ENCODE measurements around the gene AKR1D1.
"Not testable (repeated sequence)": the region's sequence is repeated elsewhere in the genome, so short reads cannot be mapped to it uniquely, and the experiment has no call there.

The AKR1D1 gene

DNA sequence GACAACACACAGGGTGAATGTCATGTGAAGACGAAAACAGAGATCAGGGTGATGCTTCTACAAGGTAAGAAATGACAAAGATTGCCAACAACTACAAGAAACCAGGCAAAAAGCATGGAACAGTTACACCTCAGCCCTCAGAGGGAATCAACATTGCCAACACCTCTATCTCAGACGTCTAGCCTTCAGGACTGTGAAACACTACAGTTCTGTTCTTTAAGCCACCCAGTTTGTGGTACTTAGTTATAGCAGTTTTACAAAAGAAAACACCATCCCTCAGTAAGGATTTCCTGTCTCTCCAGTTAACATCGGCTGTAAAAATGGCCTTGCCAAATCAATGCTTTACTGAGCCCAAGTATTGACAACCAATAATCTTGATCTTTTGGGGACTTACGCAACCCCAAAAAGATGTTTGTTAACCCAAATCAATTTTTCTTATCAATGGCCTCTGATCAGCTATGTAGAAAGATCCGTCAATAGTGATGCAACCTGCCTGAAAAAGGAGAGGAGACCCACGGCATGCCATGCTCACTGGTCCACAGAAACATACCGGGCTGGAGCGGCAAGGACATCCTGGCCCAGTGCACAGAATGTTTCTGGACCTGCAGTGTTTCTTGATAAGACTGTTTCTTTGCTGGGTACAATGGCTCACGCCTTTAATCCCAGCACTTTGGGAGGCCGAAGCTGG is 44.0 kb downstream of the AKR1D1 start:
- no peak for DNase-seq (ENCODE audit: low read depth, low spot score)

DNA sequence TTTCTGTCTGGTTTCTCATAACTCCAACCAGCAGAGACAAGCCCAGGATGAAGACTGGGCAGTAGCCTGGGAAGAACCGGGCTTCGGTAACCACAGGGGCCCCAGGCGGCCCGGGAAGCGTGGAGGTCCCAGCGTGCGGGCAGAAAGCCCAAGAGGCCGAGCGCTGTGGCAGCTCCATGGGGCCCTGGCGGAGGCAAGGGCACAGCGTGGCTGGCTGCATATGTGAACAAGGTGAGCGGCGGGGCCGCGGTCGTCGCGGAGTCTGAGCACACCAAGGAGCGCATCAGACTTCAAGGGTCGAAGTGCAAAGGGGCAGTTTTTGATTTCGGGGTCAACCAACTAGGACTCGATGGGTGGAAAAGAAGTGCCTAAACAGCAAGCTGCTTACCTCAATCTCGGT is 45.9 kb downstream of the AKR1D1 start:
- DNase-seq (ENCODE audit: low read depth, low spot score), result no peak

DNA sequence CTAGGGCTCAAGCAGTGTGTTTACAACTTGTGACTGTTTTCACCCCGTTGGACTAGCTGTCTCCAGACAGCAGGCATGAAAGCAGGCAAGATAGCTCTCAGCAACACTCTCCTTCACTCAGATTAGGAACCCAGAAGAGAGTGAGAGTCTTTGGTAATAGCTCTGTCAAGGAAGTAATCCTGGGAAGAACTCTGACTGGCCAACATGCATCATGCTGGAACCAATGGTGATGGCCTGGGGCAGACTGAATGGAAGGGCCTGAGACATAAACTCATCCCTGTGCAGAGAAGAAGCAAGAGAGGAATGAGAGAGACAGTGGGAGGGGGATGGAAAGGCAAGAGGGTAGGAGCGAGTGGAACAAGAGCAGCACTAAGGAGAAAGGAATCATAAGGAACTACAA is 48.9 kb downstream of the AKR1D1 start:
- DNase-seq (ENCODE audit: low read depth, low spot score), result no peak

DNA sequence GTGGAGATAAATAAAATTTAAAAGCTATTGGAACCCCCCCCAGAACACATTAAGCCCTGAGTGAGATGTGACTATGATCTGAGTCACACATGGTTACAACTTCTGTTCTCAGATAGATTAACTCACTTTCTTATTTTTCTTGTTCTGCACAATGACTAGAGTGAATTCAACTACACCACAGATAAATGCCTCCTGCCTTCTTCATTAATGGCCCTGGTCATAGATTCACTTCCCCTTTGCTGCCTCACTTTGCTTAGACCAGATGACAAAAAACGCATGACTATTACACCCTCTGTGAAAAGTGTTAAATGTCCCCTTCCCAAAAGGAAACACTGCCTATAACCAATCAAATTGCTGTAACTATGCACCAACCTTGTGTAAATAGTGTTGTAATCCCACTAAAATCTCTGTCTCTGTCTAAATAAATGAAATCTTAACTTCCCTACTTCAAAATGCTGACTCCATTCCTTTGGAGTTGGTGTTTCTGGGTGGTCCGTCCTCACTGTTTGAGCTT is 49.4 kb downstream of the AKR1D1 start:
- DNase-seq (ENCODE audit: low read depth, low spot score), result no peak

DNA sequence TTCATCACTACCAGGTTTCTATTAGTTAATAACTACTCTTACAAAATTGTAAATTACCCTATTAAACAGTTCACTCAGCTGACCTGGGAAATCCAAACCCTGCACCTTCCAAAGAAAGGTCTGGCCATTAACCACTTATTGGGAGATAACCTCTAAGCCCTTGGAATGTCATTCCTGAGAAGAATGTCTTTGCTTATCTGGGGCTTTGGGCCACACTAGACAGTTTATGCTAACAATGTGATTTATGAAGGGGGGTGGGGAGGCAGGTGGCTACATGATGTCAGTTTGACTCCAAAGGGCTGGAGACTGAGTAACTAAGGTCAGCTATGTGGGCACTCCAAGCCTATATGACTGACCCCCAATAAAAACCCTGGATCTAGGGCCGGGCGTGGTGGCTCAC is 50.7 kb downstream of the AKR1D1 start:
- no peak for DNase-seq (ENCODE audit: low read depth, low spot score)

DNA sequence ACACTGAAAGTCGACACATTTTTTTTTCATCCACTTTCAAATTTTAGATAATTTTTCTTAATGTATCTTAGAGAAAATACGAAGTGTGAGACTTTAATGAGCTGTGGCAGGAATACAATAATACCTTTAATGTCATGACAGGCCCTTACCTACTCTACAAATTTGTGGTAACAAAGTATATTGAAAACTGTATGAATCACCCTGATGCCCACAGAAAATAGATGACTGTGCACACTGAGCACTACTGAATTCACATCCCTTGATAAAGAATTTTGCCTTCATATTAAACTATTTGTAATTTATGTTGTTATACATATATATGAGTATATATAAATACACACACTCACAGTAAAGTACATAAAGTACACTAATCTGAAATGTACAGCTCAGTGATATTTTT is 51.7 kb downstream of the AKR1D1 start:
- DNase-seq (ENCODE audit: low read depth, low spot score), result no peak

DNA sequence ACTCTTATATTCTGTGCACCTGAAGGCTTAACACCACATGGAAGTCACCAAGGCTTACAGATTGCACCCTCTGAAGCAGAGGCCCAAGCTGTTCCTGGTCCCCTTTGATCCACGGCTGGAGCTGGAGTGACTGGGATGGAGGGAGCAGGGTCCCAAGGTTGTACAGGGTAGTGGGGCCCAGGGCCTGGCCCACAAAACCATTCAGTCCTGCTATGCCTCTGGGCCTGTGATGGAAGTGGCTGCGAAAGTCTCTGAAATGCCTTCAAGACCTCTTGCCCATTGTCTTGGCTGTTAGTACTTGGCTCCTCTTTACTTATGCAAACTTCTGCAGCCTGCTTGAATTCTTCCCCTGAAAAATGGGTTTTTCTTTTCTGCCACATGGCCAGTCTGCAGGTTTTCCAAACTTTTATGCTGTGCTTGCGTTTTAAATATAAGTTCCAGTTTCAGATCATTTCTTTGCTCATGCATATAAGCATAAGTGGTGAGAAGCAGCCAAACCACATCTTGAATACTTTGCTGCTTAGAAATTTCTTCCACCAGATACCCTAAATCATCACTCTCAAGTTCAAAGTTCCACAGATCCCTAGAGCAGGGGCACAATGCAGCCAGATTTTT is 53.4 kb downstream of the AKR1D1 start:
- DNase-seq (ENCODE audit: low read depth, low spot score), result no peak

DNA sequence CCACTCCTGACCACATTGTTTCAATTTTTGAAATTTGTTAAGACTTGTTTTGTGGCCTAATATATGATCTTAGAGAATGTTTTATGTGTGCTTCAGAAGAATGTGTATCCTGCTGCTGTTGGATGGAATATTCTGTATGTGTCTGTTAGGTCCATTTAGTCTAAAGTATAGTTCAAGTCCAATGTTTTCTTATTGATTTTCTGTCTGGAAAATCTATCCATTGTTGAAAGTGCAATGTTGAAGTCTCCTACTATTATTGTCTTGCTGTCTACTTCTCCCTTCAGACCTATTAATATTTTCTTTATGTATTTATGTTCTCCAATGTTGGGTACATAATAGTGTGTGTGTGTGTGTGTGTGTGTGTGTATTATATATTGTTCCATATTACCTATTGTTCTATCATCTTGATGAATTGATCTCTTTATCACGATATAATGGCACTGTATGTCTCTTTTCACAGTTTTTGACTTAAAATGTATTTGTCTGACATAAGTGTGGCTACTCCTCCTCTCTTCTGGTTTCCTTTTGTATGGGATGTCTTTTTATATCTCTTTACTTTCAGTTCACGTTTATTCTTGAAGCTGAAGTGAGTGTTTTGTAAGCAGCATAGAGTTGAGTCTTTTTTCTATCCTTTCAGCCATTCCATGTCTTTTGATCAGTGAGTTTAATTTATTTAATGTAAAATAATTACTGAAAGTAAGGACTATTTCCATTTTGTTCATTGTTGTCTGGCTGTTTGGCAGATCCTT is 61.3 kb downstream of the AKR1D1 start:
- no peak for DNase-seq (ENCODE audit: low read depth, low spot score)

DNA sequence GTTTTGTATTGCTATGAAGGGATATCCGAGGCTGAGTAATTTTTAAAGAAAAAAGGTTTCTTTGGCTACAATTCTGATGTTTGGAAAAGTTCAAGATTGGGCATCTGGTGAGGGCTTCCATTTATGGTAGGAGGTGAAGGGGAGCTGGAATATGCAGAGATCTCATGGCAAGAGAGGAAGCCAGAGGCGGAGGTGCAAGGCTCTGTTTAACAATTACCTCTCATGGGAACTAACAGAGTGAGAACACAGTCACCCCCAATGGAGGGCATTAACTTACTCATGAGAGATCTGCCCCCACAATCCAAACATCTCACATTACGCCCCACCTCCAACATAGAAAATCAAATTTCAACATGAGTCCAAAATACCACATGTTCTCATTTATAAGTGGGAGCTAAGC is 62.0 kb downstream of the AKR1D1 start:
- no peak for DNase-seq (ENCODE audit: low read depth, low spot score)

DNA sequence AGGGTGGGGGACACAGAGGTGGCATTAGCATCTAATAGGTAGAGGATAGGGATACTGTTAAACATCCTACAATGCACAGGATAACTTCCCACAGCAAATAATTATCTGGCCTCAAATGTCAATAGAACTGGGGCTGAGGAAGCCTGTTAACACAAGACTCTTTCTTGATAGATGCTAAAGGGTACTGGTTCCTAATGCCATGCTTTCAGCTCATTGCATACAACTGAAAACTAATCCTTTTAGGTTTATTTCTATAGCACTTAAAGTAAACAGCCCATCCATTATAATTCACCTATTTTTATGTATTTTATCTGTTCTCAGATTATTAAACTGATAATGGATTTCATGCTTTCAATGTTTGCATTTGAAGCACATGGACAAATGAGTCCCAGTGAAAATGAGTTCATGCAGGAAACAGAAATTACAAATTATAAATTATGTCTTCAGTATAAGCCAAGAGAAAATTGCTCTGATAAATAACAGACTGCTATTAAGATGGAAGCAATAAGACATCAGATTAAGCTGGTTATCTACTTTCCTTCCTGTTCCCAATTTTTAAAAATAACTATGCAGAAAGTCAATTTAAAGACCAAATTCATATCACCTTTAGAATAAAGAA is 66.4 kb downstream of the AKR1D1 start:
- DNase-seq (ENCODE audit: low read depth, low spot score), result no peak

DNA sequence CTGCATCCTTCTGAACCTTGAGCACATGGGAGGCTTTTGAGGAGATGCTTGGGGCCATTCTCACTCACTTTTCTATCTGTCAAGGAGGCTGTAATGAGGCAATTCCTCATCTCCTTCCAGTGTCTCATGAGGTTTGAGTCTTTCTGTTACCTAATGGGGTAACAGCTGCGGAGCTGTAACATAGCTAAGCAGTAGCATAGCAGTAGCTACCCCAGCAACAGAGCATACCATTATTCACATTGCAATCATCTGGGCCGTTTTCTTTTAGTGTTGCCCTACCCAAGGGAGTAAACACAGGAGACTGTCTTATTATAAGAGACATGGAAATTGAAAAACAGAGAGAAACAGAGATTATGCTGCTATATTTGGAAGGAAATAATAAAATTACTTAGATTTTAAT is 68.7 kb downstream of the AKR1D1 start:
- no peak for DNase-seq (ENCODE audit: low read depth, low spot score)

DNA sequence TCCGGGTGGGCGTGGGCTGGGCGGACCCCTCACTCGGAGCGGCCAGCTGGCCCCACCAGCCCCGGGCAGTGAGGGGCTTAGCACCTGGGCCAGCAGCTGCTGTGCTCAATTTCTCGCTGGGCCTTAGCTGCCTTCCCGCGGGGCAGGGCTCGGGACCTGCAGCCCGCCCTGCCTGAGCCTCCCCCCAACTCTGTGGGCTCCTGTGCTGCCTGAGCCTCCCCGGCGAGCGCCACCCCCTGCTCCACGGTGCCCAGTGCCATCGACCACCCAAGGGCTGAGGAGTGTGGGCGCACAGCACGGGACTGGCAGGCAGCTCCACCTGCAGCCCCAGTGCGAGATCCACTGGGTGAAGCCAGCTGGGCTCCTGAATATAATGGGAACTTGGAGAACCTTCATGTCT is 70.0 kb downstream of the AKR1D1 start:
- not testable (repeated sequence) for DNase-seq (ENCODE audit: low read depth, low spot score)

DNA sequence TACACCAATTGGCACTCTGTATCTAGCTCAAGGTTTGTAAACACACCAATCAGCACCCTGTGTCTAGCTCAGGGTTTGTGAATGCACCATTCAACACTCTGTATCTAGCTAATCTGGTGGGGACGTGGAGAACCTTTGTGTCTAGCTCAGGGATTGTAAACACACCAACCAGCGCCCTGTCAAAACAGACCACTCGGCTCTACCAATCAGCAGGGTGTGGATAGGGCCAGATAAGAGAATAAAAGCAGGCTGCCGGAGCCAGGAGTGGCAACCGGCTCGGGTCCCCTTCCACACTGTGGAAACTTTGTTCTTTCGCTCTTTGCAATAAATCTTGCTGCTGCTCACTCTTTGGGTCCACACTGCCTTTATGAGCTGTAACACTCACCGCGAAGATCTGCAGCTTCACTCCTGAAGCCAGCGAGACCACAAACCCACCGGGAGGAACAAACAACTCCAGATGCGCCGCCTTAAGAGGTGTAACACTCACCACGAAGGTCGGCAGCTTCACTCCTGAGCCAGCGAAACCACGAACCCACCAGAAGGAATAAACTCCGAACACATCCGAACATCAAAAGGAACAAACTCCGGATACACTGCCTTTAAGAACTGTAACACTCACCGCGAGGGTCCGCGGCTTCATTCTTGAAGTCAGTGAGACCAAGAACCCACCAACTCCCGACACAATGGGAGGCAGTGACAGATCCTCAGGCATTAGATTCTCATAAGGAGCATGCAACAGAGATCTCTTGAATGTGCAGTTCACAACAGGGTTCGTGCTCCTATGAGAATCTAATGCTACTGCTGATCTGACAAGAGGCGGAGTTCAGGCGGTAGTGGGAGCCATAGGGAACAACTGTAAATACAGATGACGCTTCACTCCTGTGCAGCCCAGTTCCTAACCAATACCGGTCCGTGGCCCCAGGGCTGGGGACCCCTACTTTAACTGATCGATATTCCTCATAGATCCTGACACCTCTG is 70.8 kb downstream of the AKR1D1 start:
- not testable (repeated sequence) for DNase-seq (ENCODE audit: low read depth, low spot score)

DNA sequence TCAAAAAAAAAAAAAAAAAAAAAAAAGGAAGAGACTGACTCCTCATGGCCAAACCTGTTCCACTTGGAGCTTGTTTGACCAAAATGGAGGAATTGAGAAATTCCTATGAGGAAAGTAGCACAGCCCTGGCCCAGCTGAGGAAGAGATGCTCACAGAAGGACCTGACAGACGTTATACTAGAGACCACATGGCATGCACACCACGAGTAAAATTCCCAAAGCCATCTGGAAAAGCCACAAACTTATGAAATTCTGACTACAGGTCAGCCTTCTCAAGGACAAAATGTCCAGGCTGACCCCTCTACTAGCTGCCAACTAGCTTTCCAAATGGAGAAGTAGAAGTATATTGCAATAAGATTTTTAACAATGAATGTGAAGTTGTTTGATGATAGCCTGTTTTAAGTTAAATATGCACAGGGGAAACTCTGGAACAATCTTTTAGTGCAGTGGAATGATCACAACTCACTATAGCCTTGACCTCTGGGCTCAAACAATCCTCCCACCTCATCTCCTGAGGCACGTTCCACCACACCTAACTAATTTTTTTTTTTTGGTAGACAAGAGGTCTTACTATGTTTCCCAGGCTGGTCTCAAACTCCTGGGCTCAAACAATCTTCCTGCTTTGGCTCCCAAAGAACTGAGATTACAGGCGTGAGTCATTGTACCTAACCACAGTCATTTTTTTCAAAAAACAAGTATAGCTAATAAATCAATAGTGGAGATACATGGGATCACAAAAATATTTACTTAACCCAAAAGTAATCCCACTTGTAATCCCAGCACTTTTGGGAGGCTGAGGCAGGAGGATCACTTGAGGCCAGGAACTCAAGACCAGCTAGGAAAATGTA is 75.7 kb downstream of the AKR1D1 start:
- no peak for DNase-seq (ENCODE audit: low read depth, low spot score)

DNA sequence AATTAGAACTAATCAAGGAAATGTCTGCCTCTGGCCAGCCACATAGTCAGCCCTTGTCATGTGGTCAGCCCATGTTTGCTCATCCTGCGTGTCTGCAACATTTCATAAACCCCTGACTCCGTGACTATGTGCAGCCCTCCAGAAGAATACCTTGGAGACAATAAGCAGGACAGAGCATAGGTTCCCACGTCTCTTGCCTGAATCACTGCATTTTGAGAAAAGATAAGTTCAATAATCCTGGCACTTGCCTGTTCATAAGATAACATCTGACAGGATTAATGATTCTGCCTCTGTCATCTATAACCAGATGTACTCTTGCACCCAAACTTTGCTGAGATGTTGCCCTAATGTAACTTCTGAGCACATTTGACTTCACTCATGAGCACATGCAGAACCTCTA is 78.4 kb downstream of the AKR1D1 start:
- DNase-seq (ENCODE audit: low read depth, low spot score), result no peak

DNA sequence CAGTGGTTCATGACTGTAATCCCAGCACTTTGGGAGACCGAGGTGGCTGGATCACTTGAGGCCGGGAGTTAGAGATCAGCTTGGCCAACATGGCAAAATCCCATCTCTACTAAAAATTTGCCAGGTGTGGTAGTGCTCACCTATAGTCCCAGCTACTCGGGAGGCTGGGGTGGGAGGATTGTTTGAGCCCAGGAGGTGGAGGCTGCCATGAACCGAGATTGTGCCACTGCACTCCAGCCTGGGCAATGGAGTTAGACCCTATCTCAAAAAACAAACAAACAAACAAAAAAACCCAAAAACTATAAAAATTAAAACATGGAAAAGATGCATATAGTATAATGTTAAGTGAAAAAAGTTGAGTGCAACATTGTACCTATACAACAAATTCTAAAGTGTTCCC is 81.4 kb downstream of the AKR1D1 start:
- no peak for DNase-seq (ENCODE audit: low read depth, low spot score)

DNA sequence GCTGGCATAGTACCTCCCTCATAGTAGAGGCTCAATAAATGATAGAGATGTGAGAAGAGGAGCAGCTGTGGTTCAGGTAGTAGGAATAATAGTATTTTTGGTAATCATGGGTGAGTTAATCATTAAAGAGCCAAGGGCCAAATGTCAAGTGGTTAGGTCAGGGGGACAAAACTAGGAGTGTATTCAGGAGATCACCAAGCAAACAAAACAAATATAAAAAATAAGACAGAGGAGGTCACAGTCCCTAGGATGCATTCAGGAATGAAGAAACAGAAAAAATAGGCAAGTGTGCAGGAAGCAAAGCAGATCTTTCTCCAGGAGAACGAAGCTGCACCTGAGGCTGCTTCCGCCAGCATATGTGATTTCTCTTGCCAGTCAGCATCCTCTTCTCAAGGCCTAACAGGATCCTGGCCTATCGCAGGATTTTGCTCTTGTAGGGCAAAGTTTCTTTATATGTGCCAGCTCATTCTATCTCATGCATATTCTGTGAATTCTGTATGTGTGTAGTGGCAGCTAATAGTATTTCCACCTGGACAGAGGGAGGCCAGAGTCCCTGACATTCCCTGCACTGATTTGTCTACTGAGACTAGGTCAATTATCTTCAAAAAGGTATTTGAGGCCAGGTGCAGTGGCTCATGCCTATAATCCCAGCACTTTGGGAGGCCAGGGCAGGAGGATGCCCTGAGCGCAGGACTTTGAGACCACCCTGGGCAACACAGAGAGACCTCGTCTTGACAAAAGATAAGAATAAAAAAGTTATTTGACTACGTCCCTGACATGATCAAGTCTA is 82.7 kb downstream of the AKR1D1 start:
- DNase-seq (ENCODE audit: low read depth, low spot score), result no peak

DNA sequence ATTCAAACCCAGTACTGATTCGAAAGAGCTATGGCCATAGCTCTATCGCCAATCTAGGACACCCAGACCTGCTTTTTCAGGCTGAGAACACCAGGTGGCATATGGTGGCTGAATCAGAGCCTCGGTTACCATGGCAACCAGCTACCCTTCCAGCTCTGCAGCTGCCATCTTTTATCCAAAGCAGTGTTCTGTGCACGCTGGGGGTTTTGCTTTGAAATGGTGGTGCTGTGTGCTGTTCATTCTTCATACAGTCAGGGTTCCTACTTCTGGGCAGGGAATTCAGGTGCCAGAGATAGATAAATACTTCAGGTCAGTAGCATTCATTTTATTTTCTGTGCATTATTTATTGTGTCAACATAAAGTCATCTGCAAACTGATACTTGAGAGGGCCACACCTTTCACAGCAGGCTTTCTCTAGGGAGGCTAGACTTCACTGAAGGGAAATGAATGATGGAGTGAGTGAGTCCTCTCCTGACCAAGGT is 85.4 kb downstream of the AKR1D1 start:
- DNase-seq (ENCODE audit: low read depth, low spot score), result peak; percentile 57

DNA sequence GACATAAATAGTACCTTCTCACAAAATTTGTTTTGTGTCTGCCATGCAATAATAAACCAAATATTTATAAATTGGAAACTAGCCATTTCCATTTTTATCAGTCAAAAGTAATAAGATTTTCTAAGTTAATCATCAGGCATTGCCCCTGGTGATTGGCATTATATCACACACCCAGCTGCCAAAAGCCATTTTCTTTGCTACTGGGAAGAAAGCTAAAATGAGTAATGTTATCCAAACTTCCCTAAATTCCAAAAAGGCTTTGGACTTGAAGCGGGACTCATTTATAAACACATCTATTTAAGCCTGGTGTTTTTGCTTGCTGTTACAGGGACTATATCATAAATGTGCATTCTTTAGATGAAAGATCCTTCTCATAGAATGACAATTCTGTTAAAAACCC is 86.0 kb downstream of the AKR1D1 start:
- DNase-seq (ENCODE audit: low read depth, low spot score), result no peak

Measured in brain pericyte (primary cell).